ENCODE measurements around the gene XPR1.

DNA sequence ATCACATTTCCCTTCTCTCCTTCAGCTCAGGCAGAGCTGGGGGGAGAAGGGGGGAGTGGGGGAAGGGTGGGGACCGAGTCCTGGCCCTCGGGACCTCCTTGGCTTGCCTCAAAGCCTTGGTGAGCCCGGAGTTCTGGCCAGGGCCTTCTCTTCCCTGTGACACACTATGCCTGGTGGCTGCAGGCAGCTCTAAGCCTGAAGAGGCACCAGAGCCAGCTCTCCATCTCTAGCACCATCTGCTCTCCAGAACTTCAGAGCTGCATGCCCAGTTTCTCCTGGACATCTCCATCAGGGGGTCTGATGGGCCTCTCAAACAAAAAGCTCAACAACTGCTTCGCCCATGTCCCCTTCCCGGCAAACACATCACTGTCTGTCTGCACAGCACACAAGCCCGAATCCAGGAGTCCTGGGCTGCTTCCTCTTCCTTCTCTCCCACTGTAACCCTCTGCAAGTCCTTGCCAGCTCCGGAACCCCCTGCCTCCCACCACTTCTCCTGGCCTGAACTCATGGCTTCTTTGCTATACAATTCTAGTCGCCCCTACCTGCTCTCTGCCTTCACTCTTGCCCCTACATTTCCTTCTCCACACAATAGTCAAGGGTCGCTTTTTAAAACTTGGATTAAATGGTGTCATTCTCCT is 307.4 kb downstream of the XPR1 start:
- TF ChIP-seq POLR2A (IDR thresholded peaks at IDR 0.05; ENCODE audit: low read depth, low read length) (no peak), POLR2AphosphoS5 (IDR thresholded peaks at IDR 0.05; ENCODE audit: low read depth, low read length) (no peak), PAX5 (IDR thresholded peaks at IDR 0.05; ENCODE audit: insufficient read depth, low read length, severe bottlenecking) (no peak)
